Esophagus (tissue), 2 donors: ENCODE measurements around the gene SELENOO. TPM values are rescaled to one million over a fixed set of nuclear protein-coding genes. Genes with fewer than 3 reads are reported as not detected.

Experiments used
- H3K27ac ChIP-seq, 2 donors: one replicate each; pipeline ENCODE4 v1.5.1; 2013; ENCODE audit warnings: low read depth in 2 of 2, mild to moderate bottlenecking in 2 of 2, inconsistent platforms in 1 of 2, low read length in 1 of 2, moderate library complexity in 1 of 2
- H3K27me3 ChIP-seq, 2 donors: one replicate each; pipeline ENCODE4 v1.6.1; 2013; ENCODE audit warnings: low read length in 2 of 2, control low read depth in 1 of 2, mild to moderate bottlenecking in 1 of 2; ENCODE audit not compliant: insufficient read depth in 2 of 2, control insufficient read depth in 1 of 2
- H3K36me3 ChIP-seq, 2 donors: one replicate each; pipeline ENCODE4 v1.6.1; 2013; ENCODE audit warnings: low read length in 1 of 2; ENCODE audit not compliant: control insufficient read depth in 2 of 2, insufficient read depth in 2 of 2
- H3K4me1 ChIP-seq, 2 donors: one replicate each; pipeline ENCODE4 v1.6.1; 2013; ENCODE audit warnings: low read length in 1 of 2; ENCODE audit not compliant: control insufficient read depth in 2 of 2, insufficient read depth in 2 of 2
- H3K4me3 ChIP-seq, 2 donors: one replicate each; pipeline ENCODE4 v1.5.1; 2013; ENCODE audit warnings: low read length in 2 of 2, mild to moderate bottlenecking in 2 of 2, low read depth in 1 of 2, moderate library complexity in 1 of 2
- H3K9me3 ChIP-seq, 2 donors: one replicate each; pipeline ENCODE4 v1.6.1; 2013; ENCODE audit warnings: mild to moderate bottlenecking in 2 of 2, low read depth in 1 of 2, low read length in 1 of 2, moderate library complexity in 1 of 2; ENCODE audit not compliant: control insufficient read depth in 2 of 2, insufficient read depth in 1 of 2
- WGBS, 2 donors: extraction: QIAGEN DNeasy Blood & Tissue Kit; methylation state at CpG; one replicate each; pipeline ENCODE4 v1.1.7; 2013; 5-methylcytosine and 5-hydroxymethylcytosine counted together
- polyA plus RNA-seq, 2 donors: library from polyadenylated mRNA; stranded (reverse); fragments of 200-250 nt; gene quantifications; one replicate each; pipeline ENCODE4 v1.2.3, GENCODE V29; 2013
- donor health status: healthy with polysubstance abuse.
- donor health status: Bipolar disorder and iron deficiency.

SELENOO gene
- polyA plus RNA-seq, 2 donors: 23.0 to 35.9 TPM

DNA sequence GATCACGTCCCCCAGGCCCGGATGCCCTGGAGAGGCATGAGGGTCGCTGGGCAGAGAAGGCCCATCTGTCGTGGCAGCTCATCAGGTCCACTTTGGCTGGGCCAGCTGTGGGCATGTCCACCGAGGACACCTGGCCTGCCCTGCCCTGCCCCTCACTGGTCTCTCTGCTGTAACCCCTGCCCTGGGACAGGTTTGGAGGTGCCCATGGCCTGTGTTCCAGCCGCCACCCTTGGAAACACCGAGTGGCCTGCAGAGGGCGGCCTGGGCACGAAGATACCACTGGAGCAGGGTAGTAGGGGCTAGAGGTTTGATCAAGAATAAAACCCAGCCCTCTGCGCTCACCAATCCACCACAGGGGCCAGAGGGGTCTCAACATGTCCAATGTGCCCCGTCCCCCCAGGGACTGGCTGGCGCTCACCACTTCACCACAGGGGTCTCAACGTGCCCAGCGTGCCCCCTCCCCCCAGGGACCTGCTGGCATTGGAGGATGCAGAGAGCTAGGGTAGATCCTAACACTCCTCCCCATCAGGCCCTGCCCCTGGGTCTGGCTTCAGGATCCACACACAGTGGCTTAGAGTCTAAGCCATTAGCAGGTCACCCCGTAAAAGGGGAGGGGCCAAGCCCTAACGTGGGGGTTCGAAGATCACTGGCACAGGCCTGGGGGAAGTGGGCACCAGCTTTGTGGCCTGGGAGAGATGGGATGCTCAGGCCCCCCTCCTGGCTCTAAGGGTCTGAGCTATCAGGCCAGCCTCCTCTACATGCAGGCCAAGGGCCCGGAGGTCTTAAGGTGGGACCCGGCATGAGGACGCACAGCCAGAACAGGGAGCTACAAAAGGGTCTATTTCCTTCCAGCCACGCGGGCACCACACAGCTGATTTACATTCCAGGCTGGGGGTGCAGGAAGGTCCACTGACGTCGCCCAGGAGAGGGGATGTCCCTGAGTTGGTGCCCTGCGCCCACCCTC is 51.6 kb downstream of the SELENOO start:
- Histone ChIP-seq H3K27ac (peak overlapping the region; percentile 81 to 86), H3K27me3 (no peaks in the 10 kb centered on the region), H3K9me3 (peaks cover 0 to 2% of the 10 kb centered on the region in 2 donors), H3K36me3 (peaks cover 0 to 14% of the 10 kb centered on the region in 2 donors), H3K4me3 (no peak overlapping the region), H3K4me1 (peaks cover 7 to 29% of the 10 kb centered on the region in 2 donors)
- 45 to 50% methylated on average over 25 of the region's 25 CpGs for WGBS, 2 donors

- Histone ChIP-seq H3K27me3 (no peaks in the 10 kb centered on the region), H3K4me3 (no peak overlapping the region), H3K36me3 (peaks cover 0 to 7% of the 10 kb centered on the region in 2 donors), H3K4me1 (peaks cover 7 to 24% of the 10 kb centered on the region in 2 donors), H3K27ac (no peak overlapping the region), H3K9me3 (peaks cover 0 to 2% of the 10 kb centered on the region in 2 donors)
- WGBS, 2 donors: 75 to 79% methylated on average over 22 of the region's 22 CpGs
Observed at GRCh38 chr22:50253046-50253915, 52.5 kb downstream of the SELENOO start.

DNA sequence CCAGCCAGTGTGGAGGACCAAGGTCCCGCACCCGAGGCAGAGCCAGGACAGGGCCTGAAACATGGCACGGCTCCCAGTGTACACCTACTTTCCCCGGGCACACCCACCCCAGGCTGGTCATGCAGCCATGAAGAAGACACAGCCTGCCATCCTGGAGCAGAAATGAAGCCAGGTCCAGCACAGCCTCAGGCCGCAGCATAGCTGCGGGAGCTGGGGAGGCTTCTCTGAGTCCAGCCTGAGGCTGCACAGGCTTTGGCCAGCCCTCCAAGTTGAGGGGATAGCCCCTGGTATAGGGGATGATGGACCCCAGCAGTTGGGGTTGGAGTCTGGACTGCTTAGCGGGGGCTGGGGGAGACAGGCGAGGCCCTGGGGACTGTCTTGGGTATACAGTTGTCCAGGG is 53.1 kb downstream of the SELENOO start:
- peaks cover 0 to 4% of the 10 kb centered on the region in 2 donors for H3K36me3 ChIP-seq
- no peak overlapping the region for H3K27ac ChIP-seq
- no peak overlapping the region for H3K4me3 ChIP-seq
- H3K4me1 ChIP-seq: peaks cover 5 to 24% of the 10 kb centered on the region in 2 donors
- peaks cover 0 to 2% of the 10 kb centered on the region in 2 donors for H3K9me3 ChIP-seq
- H3K27me3 ChIP-seq: no peaks in the 10 kb centered on the region
- 55 to 71% methylated on average over 8 of the region's 8 CpGs for WGBS, 2 donors

DNA sequence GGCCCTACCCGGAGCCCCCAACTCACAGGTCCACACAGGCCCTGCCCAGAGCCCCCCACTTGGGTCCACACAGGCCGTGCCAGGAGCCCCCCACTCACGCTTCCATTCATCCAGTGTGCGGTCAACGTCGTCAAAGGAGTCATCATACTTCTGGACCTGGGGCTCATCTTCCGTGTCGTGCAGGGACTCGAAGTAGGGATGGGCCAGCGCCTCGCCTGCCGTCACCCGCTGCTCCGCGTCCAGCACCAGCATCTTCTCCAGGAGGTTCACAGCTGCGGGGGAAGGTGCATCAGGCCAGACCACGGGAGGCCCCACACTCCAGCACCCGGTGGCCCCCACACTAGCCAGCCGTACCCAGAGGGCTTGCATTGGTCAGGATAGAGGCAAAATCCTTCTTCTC is 54.3 kb downstream of the SELENOO start:
- no peak overlapping the region for H3K4me3 ChIP-seq
- peaks cover 4 to 18% of the 10 kb centered on the region in 2 donors for H3K4me1 ChIP-seq
- H3K27me3 ChIP-seq: no peaks in the 10 kb centered on the region
- 78 to 84% methylated on average over 19 of the region's 19 CpGs for WGBS, 2 donors
- H3K27ac ChIP-seq: no peak overlapping the region
- H3K36me3 ChIP-seq: peaks cover 0 to 4% of the 10 kb centered on the region in 2 donors
- H3K9me3 ChIP-seq: peaks cover 0 to 2% of the 10 kb centered on the region in 2 donors

- H3K27ac ChIP-seq: no peak overlapping the region
- H3K4me1 ChIP-seq: peaks cover 0 to 17% of the 10 kb centered on the region in 2 donors
- H3K36me3 ChIP-seq: peaks cover 0 to 4% of the 10 kb centered on the region in 2 donors
- no peak overlapping the region for H3K4me3 ChIP-seq
- WGBS, 2 donors: 85 to 88% methylated on average over 17 of the region's 17 CpGs
- H3K9me3 ChIP-seq: peaks cover 0 to 2% of the 10 kb centered on the region in 2 donors
- H3K27me3 ChIP-seq: peaks cover 0 to 3% of the 10 kb centered on the region in 2 donors
Observed at GRCh38 chr22:50255607-50256006, 54.8 kb downstream of the SELENOO start.

- H3K9me3 ChIP-seq: peaks cover 0 to 2% of the 10 kb centered on the region in 2 donors
- WGBS, 2 donors: 67 to 74% methylated on average over 12 of the region's 12 CpGs
Observed at GRCh38 chr22:50256258-50256862, 55.5 kb downstream of the SELENOO start.

DNA sequence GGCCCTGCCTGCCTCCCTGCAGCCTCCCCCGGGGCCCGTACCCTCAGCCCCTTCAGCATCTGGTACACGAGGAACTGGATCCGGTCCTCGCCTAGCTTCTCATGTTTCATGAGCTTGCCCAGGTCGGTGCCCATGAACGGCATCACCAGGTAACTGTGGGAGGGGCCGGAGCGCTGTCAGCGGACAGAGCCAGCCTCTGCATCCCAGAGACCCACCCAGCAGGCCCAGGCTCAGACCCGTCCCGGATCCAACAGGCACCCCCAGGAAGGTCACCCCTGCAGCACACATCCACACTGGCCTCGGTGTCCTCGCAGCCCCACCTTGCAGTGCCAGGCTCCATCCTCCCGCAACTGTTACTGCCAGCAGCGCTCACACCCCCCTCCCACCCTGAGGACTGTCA is 56.2 kb downstream of the SELENOO start:
- H3K9me3 ChIP-seq: no peaks in the 10 kb centered on the region
- H3K4me3 ChIP-seq: no peak overlapping the region
- H3K27me3 ChIP-seq: peaks cover 0 to 3% of the 10 kb centered on the region in 2 donors
- peaks cover 2 to 8% of the 10 kb centered on the region in 2 donors for H3K4me1 ChIP-seq
- H3K36me3 ChIP-seq: peaks cover 0 to 4% of the 10 kb centered on the region in 2 donors
- no peak overlapping the region for H3K27ac ChIP-seq
- 61 to 71% methylated on average over 16 of the region's 16 CpGs for WGBS, 2 donors

More at GRCh38 chr22:50256258-50256862, 55.5 kb downstream of the SELENOO start:
- Histone ChIP-seq H3K4me3 (no peak overlapping the region), H3K36me3 (peaks cover 0 to 4% of the 10 kb centered on the region in 2 donors), H3K27me3 (peaks cover 0 to 3% of the 10 kb centered on the region in 2 donors), H3K27ac (no peak overlapping the region), H3K4me1 (peaks cover 2 to 15% of the 10 kb centered on the region in 2 donors)

DNA sequence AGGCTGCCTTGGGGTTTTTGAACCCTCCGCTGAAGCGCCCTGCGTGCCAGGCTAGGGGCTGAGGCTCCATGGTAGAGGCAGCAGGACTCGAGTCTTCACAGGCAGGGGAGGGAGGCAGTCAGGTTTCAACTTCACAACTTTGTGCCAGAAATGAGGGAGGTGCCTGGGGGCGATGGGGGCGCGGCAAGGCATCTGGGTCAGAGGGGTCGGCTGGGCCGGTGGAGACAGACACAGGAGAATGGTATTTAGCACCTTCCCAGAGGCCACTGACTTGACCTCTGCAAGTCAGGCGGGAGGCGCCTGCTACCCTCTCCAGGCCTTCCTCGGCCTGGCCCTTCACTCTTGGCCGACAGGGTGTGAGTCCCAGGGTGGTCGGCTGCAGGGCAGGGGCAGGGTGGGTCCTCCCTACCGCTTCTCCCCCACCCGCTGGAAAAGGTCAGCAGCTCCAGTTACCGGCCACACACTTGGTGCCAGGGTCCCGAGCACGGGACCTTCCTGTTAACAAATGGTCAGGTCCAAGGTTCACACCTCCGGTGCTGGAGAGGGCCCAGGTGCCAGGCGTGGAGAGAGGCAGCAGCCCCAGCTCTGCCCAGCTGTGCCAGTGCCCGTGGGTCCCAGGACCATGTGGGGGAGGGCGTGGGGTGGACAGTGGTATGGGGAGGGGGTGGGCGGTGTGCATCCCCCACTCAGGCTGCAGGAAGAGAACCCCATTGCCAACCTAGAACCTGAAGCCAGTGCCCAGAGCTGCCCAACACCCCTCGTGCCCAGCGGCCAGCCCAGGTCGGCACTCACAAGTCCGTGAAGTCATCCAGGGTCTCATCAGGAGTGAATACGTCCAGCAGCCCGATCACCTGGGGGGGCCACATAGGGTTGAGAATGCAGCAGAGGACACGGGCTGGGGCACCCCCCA is 56.9 kb downstream of the SELENOO start:
- Histone ChIP-seq H3K4me1 (peaks cover 2 to 7% of the 10 kb centered on the region in 2 donors), H3K27ac (no peak overlapping the region), H3K9me3 (no peaks in the 10 kb centered on the region), H3K36me3 (peaks cover 0 to 4% of the 10 kb centered on the region in 2 donors), H3K27me3 (peaks cover 0 to 3% of the 10 kb centered on the region in 2 donors), H3K4me3 (no peak overlapping the region)
- WGBS, 2 donors: 68 to 72% methylated on average over 30 to 31 of the region's 31 CpGs
